Right forelimb (tissue), 1 donor: ENCODE results near the gene EHBP1.
"Not testable (repeated sequence)": the region's sequence is repeated elsewhere in the genome, so short reads cannot be mapped to it uniquely, and the experiment has no call there.

ENCODE experiments used
- DNase-seq: peaks from one replicate; pipeline ENCODE4 v3.0.0-alpha.2; 2018

EHBP1 gene

DNA sequence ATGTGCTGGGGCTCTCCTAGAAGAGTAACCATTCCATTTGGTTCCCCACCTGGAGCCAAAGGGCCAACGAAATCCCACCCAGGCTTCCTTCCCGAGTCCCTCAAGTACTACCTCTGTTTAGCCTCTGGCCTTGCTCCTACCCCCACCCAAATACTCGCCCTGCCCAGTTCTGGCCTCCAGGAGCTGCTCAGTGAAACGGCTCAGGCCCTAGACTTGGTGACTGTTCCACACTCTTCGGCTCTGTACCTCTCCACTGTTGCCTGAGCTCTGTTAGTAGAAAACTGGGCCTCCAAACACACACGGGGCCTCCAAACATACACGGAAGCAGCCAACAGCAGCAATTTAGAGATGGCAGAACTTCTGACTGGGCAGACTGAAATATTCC is 349.3 kb downstream of the EHBP1 start:
- DNase-seq, result peak; percentile 47

DNA sequence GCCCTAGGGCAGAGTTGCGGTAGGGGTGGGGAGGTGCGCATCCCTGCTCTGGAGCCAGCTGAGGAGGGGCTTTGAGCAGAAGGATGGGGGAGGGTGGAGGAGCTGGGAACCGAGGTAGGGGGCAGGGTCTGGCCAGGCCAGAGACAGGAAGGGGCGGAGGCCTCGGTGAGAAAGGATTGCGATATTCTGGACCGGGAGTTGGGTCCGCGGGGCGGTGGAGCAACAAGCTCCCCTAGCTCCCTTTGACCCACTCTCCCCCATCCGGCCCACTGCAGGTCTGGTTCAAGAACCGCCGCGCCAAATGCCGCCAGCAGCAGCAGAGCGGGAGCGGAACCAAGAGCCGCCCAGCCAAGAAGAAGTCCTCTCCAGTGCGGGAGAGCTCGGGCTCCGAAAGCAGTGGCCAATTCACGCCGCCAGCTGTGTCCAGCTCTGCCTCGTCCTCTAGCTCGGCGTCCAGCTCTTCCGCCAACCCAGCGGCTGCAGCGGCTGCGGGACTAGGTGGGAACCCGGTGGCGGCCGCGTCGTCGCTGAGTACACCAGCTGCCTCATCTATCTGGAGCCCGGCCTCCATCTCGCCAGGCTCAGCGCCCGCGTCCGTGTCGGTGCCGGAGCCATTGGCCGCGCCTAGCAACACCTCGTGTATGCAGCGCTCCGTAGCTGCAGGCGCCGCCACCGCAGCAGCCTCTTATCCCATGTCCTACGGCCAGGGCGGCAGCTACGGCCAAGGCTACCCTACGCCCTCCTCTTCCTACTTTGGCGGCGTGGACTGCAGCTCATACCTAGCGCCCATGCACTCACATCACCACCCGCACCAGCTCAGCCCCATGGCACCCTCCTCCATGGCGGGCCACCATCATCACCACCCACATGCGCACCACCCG is 350.0 kb downstream of the EHBP1 start:
- peak; percentile 67 for DNase-seq

DNA sequence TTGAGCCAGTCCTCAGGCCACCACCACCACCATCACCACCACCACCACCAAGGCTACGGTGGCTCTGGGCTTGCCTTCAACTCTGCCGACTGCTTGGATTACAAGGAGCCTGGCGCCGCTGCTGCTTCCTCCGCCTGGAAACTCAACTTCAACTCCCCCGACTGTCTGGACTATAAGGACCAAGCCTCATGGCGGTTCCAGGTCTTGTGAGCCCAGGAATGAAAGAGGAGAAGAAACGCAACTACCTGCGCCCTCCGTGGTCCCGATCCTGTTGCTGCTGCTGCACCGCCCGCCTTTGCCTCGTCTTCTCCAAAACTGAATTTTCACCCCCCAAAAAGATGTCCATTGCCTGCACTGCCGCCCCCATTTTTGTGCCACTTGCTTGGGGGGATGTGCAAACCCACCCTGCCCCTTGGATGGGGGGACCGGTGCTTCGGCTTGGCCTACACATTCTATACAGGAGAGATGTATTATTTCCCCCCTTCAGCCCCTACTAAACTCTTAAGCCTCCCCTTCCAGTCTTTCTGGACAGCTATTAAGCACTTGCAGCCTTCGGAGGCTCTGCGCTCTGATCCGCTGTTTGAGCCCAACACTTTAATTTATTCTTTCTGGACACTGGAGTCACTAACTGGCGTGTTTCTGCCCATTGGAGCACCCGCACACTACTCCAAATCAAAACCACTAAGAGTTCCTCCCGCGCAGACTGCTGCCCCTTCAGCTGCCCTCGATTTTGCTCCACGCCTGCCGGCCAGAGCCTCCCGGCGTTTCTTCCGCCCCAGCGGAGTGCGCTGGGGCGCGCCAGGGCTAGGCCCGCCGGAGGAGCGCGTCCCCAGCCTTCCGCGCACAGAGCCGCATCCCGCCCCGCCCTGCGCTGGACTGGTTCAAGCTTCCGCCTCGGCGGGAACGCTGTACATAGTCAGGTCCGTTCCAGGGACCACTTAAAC is 350.9 kb downstream of the EHBP1 start:
- peak; percentile 63 for DNase-seq

DNA sequence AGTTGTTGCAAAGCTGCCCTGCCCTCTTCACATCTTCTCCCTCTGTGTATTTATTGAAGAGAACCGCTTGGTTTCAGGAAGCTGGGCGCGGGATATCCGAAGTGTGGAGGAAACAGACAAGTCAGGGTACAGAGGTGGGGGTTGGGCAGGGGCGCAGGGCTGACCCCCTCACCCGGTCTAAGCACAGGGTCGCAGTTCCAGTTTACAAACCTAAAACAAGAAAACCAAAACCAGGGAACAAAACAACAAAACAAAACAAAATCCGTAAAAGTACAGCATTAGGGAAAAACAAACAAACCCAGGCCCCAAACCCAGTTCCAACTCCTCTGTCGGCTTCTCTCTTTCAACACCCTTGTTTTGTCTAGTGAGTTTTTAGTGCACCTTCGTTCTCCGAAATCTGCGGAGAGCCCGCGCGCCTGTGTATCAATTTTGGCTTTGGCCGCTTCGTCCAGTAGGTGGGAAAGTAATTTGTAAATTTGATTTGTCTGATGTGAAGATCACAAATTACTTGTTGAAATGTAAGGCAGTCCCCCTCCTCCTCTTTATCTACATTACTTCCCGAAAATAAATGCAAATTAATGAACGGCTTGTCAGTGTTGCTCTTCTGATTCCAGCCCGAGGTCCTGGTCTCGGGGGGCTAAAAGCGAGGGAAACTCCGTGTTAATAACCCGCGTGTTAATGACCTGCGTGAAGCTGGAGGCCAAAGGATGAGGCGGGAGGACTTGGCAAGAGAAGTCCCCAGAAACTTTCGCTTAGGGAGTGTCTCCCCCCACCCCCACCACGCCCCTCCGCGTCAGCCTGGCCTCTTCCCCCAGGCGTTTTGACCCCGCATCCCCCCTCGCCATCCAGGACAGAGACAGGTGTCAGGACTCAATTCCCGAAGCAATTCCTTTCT is 352.0 kb downstream of the EHBP1 start:
- peak; percentile 63 for DNase-seq

DNA sequence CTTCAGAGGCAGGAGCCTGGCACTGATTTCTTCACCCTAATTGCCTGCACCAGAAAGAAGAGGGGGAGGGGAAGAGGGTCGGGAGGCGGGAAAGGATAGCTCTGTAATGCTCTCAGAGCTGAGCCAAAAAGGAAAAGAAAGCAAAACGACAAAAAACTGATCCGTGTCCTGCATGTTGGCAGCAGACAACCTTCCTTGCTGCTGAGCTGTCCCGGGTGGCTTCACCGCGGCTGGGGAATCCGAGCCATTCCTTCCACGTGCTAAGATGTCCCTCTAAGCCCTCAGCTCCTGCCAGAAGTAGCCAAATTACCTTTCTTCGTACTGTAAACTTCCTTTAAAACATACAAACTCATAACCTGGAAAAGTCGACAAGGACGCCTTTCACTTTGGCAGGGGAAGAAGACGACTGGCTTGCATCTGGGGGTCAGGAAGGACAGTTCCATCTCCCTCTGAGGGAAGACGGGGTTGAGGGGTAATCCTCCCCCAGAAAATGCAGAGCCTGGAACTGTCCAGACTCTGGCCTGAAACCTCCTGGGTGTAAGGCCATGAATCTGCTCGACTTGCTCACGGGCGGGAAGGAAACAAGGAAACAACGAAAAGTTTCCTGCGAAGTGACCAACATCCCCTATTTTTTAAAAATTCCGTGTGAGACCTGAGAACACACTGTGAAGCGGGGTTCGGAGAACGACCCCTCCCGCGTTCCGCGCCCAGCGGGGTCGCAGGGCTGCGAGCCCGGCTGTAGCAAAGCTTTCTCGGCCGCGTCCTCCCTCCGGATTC is 352.8 kb downstream of the EHBP1 start:
- peak; percentile 79 for DNase-seq

DNA sequence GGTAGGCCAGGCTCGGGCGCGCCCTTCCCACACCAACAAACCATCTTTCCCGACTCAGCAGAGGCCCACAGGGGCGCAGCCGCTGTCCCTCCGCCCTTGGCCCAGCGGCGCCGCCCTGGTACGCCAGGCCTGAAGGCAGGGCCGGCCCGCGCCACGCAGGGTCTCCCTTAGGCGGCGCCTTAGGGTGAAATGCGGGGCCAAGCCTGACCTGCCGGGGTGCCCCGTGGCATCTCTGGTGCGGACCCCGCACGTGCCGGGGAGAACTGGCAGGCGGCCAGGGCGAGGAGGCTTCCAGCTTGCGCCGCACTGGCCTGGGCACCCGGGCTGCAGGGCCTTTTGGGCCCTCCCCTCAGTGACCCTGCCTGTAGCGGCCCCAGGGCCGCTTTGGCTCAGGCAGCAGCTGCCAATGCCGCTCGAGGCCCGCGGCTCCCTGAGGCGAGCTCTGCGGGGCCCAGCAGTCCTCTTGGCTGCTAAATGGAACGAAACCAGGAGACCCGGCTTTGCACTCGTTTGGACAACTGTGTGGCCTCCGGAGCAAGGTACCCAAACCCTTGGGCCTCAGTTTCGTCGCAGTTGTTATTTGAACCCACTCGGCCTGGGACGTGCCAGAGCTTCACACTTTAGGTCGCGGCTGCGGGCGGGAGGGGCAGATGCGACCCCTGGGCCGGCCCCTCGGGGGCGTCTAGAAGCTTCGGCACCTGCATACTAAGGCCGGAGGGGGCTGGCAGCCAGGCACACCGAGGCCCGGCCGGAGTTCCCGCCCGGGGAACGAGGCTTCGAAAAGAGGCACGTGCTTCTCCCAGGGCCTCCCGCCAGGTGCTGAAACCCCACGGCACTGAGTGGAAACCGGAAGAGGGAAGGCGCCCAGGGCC is 353.6 kb downstream of the EHBP1 start:
- DNase-seq, result peak; percentile 79

DNA sequence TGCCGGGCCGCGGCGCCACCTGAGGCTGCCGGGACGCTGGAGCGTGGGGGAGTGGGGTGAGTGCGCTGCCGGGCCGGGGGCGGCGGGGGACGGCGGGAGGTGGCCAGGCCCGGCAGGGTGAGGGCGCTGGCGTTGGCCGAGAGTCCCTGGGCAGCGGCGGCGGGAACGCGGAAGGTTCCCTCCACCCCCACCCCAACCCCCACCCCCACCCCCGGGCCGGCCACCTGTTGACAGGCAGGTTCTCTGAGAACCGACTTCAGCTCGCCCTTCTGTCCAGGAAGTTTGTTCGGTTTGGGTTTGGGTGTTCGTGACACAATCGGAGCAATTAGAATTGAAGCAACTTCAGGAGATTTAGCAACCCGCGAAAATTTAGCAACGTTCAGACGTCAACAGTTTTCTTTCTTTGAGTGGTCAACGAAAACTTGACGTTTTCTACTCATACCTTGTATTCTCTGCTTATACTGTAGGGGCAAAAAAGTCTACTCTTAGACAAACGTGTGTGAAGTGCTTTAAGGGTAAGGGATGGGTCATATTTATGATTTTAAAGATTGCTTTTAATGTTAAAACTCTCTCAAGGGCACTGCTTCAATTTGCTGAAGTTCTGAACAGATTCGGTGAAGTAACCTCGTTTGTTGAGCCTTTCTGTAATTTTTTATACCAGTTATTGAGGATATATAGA is 354.4 kb downstream of the EHBP1 start:
- DNase-seq, result no peak

DNA sequence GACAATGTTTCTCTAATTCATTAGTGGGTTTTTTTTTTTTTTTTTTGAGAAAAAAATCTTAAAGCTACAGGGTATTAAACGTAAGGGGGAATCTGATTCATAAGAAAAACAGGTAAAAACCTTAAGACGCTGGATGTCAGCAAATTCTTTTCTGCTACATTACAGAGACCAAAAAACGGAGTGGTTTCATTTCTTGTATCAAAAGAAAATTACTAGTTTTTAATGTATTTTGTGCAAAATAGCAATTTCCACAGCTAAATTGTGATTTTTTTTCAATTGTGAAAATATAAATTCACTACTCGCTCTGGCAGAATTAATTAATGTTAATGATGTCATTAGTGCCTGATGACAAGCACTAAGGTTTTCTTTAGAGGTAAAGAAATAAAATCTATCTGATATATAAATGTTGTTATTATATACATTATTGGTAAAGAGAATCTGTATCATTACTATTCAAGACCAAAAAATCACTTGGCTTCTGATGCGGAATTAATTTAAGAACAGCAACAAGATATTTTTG is 355.0 kb downstream of the EHBP1 start:
- DNase-seq, result no peak

DNA sequence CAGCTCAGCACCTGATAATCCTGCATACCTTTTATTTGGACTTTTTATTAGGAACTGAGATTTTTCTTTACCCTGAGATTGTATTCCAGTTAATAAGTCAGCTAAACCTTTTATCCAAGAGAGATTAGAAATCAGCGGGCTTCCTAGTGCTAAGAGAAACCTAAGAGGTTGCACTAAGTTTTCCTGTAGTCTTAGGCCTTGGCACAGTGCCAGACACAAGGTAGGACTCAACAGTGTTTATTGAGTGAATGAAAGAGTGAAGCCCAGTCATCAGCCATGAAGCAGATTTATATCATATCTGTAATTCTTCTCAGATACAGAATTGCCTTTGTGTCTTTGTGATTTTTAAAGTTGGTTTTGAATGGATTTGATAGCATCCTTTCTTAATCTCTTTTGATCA is 358.7 kb downstream of the EHBP1 start:
- no peak for DNase-seq

DNA sequence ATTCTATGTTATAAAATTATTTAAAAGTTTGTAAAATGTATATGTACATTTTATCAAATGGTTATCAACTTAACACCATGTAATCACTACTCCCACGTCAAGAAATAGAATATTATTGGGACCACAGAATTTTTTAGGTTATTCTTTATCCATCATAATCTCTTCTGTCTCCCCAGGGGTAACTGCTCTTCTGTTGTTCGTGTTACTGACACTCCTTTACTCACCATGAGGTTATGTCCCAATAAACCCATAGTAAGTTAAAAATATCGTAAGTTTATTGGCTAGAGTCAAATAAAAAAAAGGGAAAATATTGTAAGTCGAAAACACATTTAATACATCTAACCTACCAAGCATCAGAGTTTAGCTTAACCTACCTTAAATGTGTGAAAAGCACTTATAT is 359.1 kb downstream of the EHBP1 start:
- no peak for DNase-seq

DNA sequence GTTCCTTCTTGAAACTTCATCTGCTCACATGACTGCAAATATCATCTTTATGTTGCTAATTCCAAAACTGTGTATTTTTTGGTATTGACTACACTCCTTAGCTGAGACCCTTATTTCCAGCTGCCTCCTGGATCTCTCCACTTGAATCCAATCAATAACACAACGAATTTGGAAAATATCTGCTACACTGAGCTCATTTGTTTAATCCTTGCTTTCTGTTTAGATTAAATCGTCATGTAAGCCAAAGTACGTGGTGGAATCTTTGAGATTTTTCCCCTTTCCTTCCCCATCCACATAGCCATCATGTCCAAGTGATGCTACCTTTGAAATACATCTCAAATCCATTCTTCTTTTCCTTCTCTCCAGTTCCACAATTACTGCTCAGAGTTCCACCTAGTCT is 360.8 kb downstream of the EHBP1 start:
- no peak for DNase-seq

DNA sequence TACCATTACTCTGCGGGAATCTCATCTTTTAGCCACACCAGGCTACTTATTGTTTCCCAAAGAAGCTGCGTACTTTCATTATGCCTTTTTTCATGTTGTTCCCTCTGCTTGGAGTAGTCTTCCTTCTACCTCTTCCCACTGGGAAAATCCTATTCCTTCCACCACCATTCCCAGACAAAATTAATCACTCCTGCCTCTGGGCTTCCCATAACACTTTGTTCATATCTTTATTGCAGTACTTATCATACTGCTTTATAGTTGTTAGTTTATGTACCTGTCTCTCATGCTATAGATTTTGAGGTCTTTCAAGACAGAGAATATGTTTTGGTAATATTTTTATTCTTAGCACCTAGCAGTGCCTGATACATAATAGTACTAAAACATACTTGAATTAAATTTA is 361.3 kb downstream of the EHBP1 start:
- DNase-seq, result no peak

DNA sequence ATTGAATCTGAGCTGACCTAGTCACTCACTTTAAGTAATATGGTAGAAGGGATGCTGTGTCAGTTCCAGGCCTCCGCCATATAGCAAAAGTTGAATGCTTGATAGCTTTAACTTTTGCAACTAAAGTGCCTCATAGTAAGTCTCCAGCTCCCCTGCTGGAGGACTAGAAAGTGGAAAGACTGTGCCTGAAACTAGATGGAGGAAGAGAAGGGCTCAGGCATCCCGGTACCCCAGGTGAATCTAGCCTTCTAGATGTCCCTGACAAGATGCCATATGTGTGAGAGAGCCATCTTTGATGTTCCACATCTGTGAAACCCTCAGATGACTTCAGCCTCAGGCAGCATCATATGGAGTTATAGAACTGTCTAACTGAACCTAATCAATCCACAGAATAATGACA is 366.2 kb downstream of the EHBP1 start:
- DNase-seq, result no peak

DNA sequence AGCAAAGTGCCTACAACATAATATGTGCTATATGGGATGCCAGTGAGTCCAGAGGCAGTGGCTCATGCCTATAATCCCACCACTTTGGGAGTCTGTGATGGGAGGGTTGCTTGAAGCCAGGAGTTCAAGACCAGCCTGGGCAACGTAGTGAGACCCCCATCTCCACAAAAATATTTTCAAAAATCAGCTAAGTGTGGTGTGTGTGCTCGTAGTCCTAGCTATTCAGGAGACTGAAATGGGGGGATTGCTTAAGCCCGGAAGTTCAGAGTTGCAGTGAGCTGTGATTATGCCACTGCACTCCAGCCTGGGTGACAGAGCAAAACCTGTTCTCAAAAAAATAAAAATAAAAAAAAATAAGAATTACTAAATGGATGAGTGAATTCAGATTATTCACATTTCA is 368.5 kb downstream of the EHBP1 start:
- no peak for DNase-seq

DNA sequence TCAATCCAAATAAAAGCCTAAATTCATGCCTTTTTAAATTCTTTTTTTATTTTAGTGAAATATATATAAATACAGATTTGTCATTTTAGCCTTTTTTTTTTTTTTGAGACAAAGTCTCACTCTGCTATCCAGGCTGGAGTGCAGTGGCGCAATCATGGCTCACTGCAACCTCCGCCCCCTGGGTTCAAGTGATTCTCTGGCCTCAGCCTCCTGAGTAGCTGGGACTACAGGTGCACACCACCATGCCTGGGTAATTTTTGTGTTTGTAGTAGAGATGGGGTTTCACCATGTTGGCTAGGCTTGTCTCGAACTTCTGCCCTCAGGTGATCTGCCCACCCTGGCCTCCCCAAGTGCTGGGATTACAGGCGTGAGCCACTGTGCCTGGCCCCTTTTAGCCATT is 368.9 kb downstream of the EHBP1 start:
- DNase-seq, result not testable (repeated sequence)

DNA sequence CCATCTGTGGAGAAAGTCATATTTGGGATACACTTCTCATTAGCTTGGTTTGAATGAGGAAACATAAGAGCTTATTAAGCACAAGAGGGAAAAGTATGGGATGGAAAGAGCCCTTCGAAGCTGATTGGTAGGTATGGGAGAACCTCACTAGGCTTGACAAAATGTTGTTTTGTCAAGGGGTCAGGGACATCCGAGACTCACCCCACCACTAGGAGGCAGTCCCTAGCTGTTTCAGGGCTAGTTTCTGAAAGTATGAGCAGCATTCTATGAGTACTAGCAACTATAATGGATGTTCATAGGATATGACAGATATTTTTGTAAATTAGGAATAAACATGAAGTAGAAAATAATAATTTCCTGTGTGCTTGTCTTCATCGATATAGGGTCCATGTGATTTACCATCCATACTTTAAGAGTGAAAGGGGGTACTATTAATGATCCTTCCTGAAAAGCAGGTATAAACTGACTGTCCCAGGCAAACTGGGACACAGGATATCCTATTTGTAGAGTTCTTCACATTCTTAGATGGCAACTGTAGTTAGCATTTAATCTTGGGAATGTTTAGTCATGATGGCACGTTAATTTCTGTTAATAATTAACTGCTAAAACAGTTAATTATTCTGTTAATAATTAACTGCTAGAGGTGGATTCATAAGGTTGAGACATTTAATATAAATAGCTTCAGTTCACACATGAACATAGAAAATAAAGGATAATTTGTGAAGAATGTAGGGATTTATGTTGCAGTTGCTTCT is 373.5 kb downstream of the EHBP1 start:
- no peak for DNase-seq

DNA sequence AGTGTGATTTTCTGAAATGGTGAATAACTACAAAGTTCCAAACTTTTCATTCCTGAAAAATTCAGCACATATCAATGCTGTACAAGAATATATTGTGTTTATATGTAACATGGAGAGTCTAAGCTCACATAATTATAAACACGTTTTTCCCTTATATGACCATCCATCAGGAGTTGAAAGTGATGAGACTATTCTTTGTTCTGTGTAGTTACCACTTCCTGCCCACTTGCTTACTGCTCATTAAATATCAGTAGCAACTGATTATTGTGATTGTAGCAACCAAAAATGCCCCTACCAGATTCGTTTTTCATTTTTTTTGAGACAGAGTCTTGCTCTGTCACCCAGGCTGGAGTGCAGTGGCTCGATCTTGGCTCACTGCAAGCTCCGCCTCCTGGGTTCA is 375.9 kb downstream of the EHBP1 start:
- DNase-seq, result no peak

DNA sequence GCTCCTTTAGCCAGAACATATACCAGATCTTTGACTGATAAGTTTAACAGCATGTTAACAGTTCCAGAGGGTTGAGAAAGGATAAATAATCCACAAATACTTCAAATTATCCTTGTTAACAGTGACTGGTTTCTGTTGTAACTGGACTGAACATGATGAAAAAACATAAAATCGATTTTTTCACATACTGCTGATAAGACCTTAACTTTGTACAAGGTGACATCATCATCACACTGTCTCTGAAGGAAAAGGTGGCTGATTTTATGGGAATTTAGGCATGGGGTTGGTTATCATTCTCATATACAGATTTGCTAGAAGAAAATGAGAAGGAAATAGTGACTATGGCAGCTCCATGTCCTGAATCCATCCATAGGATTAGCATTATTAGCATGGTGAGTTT is 381.2 kb downstream of the EHBP1 start:
- no peak for DNase-seq

DNA sequence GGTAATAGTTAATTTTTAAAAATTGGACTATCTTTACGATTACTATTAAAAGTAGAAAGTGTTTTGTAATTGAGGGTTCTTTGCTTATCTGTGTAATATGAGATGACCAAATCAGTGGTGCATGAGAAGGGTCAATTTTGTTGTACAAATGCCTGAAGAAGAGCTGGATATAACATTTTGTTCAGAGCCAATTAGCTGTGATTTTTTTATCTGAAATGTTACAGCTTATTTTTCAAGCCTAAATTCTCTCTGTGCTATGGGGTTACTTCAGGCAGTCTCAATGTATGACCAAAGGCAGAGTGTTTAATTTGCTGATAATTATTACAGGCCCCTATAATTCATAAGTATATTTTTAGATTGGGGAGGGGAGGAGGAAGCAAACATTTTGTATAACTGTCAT is 386.9 kb downstream of the EHBP1 start:
- DNase-seq, result no peak
